Activated CD8-positive, alpha-beta memory T cell treated with anti-CD3 and anti-CD28 coated beads, Interleukin-2, amount 10 ng/mL, durations not matched to agents 7 days and 5 days (primary cell): ENCODE results near the gene ADGRL3. TPM values are rescaled to one million over a fixed set of nuclear protein-coding genes. Genes with fewer than 3 reads are reported as not detected.

Experiments used
- ATAC-seq: fragments of 150-1000 bp; cut with Tn5 transposase; one replicate; pipeline ENCODE4 v1.10.0; 2021; ENCODE audit warnings: moderate library complexity
- CTCF ChIA-PET: fragments of 350-600 bp; sonication (Branson Sonifier 250); formaldehyde crosslinking; loops from one replicate; lab custom pipeline; 2021; ENCODE audit warnings: antibody characterized with exemption; lab: Charles Lee
- DNase-seq: peaks from one replicate; pipeline ENCODE4 v3.0.0-alpha.2; 2020
- H3K27ac Mint-ChIP-seq: one replicate; pipeline ENCODE4 v1.8.0; 2021; ENCODE audit warnings: mild to moderate bottlenecking, mixed read lengths
- H3K27me3 Mint-ChIP-seq: one replicate; pipeline ENCODE4 v1.8.0; 2021; ENCODE audit warnings: mixed read lengths
- H3K36me3 Mint-ChIP-seq: one replicate; pipeline ENCODE4 v1.8.0; 2021; ENCODE audit warnings: mild to moderate bottlenecking, mixed read lengths
- H3K4me1 Mint-ChIP-seq: one replicate; pipeline ENCODE4 v1.8.0; 2021; ENCODE audit warnings: mixed read lengths
- H3K4me3 Mint-ChIP-seq: one replicate; pipeline ENCODE4 v1.8.0; 2021; ENCODE audit warnings: mild to moderate bottlenecking, moderate library complexity, mixed read lengths
- H3K9me3 Mint-ChIP-seq: one replicate; pipeline ENCODE4 v1.8.0; 2022; ENCODE audit warnings: low read depth, mixed read lengths
- total RNA-seq, 2 experiments: library from RNA; stranded (reverse); gene quantifications; one replicate each; pipeline ENCODE4 v1.2.3, GENCODE V29; 2021

The ADGRL3 gene
- total RNA-seq, 2 experiments from 2014 or later, result not detected

GRCh38 chr4:61675464-61675863 lies 475.3 kb downstream of the ADGRL3 start:
- H3K27ac Mint-ChIP-seq, result no peak overlapping the region
- CTCF ChIA-PET, result no interaction called here
- no peaks in the 10 kb centered on the region for H3K4me1 Mint-ChIP-seq
- ATAC-seq (no peak), DNase-seq (no peak)
- H3K9me3 Mint-ChIP-seq, result peaks cover 4% of the 10 kb centered on the region
- H3K27me3 Mint-ChIP-seq, result no peaks in the 10 kb centered on the region
- H3K4me3 Mint-ChIP-seq, result no peak overlapping the region
- no peaks in the 10 kb centered on the region for H3K36me3 Mint-ChIP-seq

GRCh38 chr4:61678297-61678696 lies 478.2 kb downstream of the ADGRL3 start:
- CTCF ChIA-PET, result no interaction called here
- Mint-ChIP-seq H3K4me1 (no peaks in the 10 kb centered on the region), H3K36me3 (no peaks in the 10 kb centered on the region), H3K9me3 (peaks cover 2% of the 10 kb centered on the region), H3K4me3 (no peak overlapping the region), H3K27ac (no peak overlapping the region), H3K27me3 (no peaks in the 10 kb centered on the region)
- no peak for ATAC-seq
- no peak for DNase-seq

- Mint-ChIP-seq H3K4me3 (no peak overlapping the region), H3K27me3 (no peaks in the 10 kb centered on the region), H3K9me3 (no peaks in the 10 kb centered on the region), H3K27ac (no peak overlapping the region), H3K36me3 (no peaks in the 10 kb centered on the region), H3K4me1 (no peaks in the 10 kb centered on the region)
- no peak for DNase-seq
- CTCF ChIA-PET, result no interaction called here
- ATAC-seq, result no peak
Observed at GRCh38 chr4:61693520-61693919, 493.4 kb downstream of the ADGRL3 start.

GRCh38 chr4:61714387-61714911 lies 514.3 kb downstream of the ADGRL3 start:
- no peaks in the 10 kb centered on the region for H3K4me1 Mint-ChIP-seq

GRCh38 chr4:61716426-61716825 lies 516.3 kb downstream of the ADGRL3 start:
- Mint-ChIP-seq H3K27me3 (no peaks in the 10 kb centered on the region), H3K9me3 (peaks cover 7% of the 10 kb centered on the region), H3K27ac (no peak overlapping the region), H3K4me1 (no peaks in the 10 kb centered on the region), H3K4me3 (no peak overlapping the region), H3K36me3 (no peaks in the 10 kb centered on the region)
- ATAC-seq, result no peak
- no peak for DNase-seq
- CTCF ChIA-PET, result interaction anchor here (0.7 kb wide), 1 partner anchor 28 kb away, joined by 3 read pairs; no protein-coding TSS in a partner anchor

More at GRCh38 chr4:61714387-61714911, 514.3 kb downstream of the ADGRL3 start:
- no peak overlapping the region for H3K4me3 Mint-ChIP-seq
- H3K36me3 Mint-ChIP-seq, result no peaks in the 10 kb centered on the region
- H3K9me3 Mint-ChIP-seq, result peaks cover 2% of the 10 kb centered on the region
- CTCF ChIA-PET, result no interaction called here
- no peaks in the 10 kb centered on the region for H3K27me3 Mint-ChIP-seq
- no peak overlapping the region for H3K27ac Mint-ChIP-seq
- DNase-seq (no peak), ATAC-seq (no peak)

GRCh38 chr4:61723492-61723891 lies 523.4 kb downstream of the ADGRL3 start:
- Mint-ChIP-seq H3K4me1 (no peaks in the 10 kb centered on the region), H3K9me3 (peaks cover 6% of the 10 kb centered on the region), H3K27me3 (no peaks in the 10 kb centered on the region), H3K4me3 (no peak overlapping the region), H3K36me3 (no peaks in the 10 kb centered on the region), H3K27ac (no peak overlapping the region)
- ATAC-seq (no peak), DNase-seq (no peak)
- CTCF ChIA-PET, result no interaction called here

- CTCF ChIA-PET, result no interaction called here
- H3K27ac Mint-ChIP-seq, result no peak overlapping the region
- H3K4me1 Mint-ChIP-seq, result no peaks in the 10 kb centered on the region
- no peak for ATAC-seq
- H3K9me3 Mint-ChIP-seq, result no peaks in the 10 kb centered on the region
- no peak overlapping the region for H3K4me3 Mint-ChIP-seq
- no peaks in the 10 kb centered on the region for H3K36me3 Mint-ChIP-seq
- no peaks in the 10 kb centered on the region for H3K27me3 Mint-ChIP-seq
- no peak for DNase-seq
Observed at GRCh38 chr4:61727286-61727685, 527.2 kb downstream of the ADGRL3 start.

- Mint-ChIP-seq H3K4me1 (no peaks in the 10 kb centered on the region), H3K27me3 (no peaks in the 10 kb centered on the region), H3K4me3 (no peak overlapping the region), H3K27ac (no peak overlapping the region), H3K9me3 (peaks cover 8% of the 10 kb centered on the region), H3K36me3 (no peaks in the 10 kb centered on the region)
- DNase-seq (no peak), ATAC-seq (no peak)
- CTCF ChIA-PET, result no interaction called here
Observed at GRCh38 chr4:61734409-61734808, 534.3 kb downstream of the ADGRL3 start.

GRCh38 chr4:61739887-61740286 lies 539.8 kb downstream of the ADGRL3 start:
- H3K4me1 Mint-ChIP-seq, result no peaks in the 10 kb centered on the region
- no peak for ATAC-seq
- no peak overlapping the region for H3K27ac Mint-ChIP-seq
- CTCF ChIA-PET, result no interaction called here
- no peaks in the 10 kb centered on the region for H3K36me3 Mint-ChIP-seq
- DNase-seq, result no peak
- no peaks in the 10 kb centered on the region for H3K27me3 Mint-ChIP-seq
- peaks cover 6% of the 10 kb centered on the region for H3K9me3 Mint-ChIP-seq
- no peak overlapping the region for H3K4me3 Mint-ChIP-seq

- no peaks in the 10 kb centered on the region for H3K27me3 Mint-ChIP-seq
- ATAC-seq, result no peak
- peaks cover 7% of the 10 kb centered on the region for H3K9me3 Mint-ChIP-seq
- CTCF ChIA-PET, result no interaction called here
- H3K36me3 Mint-ChIP-seq, result no peaks in the 10 kb centered on the region
- H3K27ac Mint-ChIP-seq, result no peak overlapping the region
- no peaks in the 10 kb centered on the region for H3K4me1 Mint-ChIP-seq
- no peak overlapping the region for H3K4me3 Mint-ChIP-seq
- no peak for DNase-seq
Observed at GRCh38 chr4:61740886-61741285, 540.8 kb downstream of the ADGRL3 start.

- H3K9me3 Mint-ChIP-seq, result peaks cover 7% of the 10 kb centered on the region
- CTCF ChIA-PET, result no interaction called here
- H3K4me1 Mint-ChIP-seq, result no peaks in the 10 kb centered on the region
- DNase-seq, result no peak
- no peaks in the 10 kb centered on the region for H3K27me3 Mint-ChIP-seq
- H3K27ac Mint-ChIP-seq, result no peak overlapping the region
- ATAC-seq, result no peak
- no peaks in the 10 kb centered on the region for H3K36me3 Mint-ChIP-seq
- H3K4me3 Mint-ChIP-seq, result no peak overlapping the region
Observed at GRCh38 chr4:61741327-61742096, 541.4 kb downstream of the ADGRL3 start.

GRCh38 chr4:61750810-61751209 lies 550.7 kb downstream of the ADGRL3 start:
- ATAC-seq (no peak), DNase-seq (no peak)
- H3K27ac Mint-ChIP-seq, result no peak overlapping the region
- H3K4me3 Mint-ChIP-seq, result no peak overlapping the region
- H3K9me3 Mint-ChIP-seq, result peaks cover 6% of the 10 kb centered on the region
- no peaks in the 10 kb centered on the region for H3K4me1 Mint-ChIP-seq
- no peaks in the 10 kb centered on the region for H3K36me3 Mint-ChIP-seq
- no peaks in the 10 kb centered on the region for H3K27me3 Mint-ChIP-seq
- CTCF ChIA-PET, result no interaction called here

GRCh38 chr4:61752617-61753016 lies 552.5 kb downstream of the ADGRL3 start:
- Mint-ChIP-seq H3K36me3 (no peaks in the 10 kb centered on the region), H3K4me3 (no peak overlapping the region), H3K9me3 (peaks cover 6% of the 10 kb centered on the region), H3K27me3 (no peaks in the 10 kb centered on the region), H3K27ac (no peak overlapping the region), H3K4me1 (no peaks in the 10 kb centered on the region)
- CTCF ChIA-PET, result interaction anchor here (0.7 kb wide), 1 partner anchor 1731 kb away, joined by 3 read pairs; no protein-coding TSS in a partner anchor
- DNase-seq, result no peak
- ATAC-seq, result no peak

GRCh38 chr4:61753739-61754138 lies 553.6 kb downstream of the ADGRL3 start:
- no peaks in the 10 kb centered on the region for H3K4me1 Mint-ChIP-seq
- H3K27ac Mint-ChIP-seq, result no peak overlapping the region
- ATAC-seq (no peak), DNase-seq (no peak)
- CTCF ChIA-PET, result no interaction called here
- H3K27me3 Mint-ChIP-seq, result no peaks in the 10 kb centered on the region
- no peaks in the 10 kb centered on the region for H3K36me3 Mint-ChIP-seq
- peaks cover 6% of the 10 kb centered on the region for H3K9me3 Mint-ChIP-seq
- no peak overlapping the region for H3K4me3 Mint-ChIP-seq
